Subcutaneous abdominal adipose tissue (tissue), 5 donors: Measurements from ENCODE around the gene ANXA2.

Experiments
- H3K27ac ChIP-seq: one replicate; pipeline ENCODE4 v1.7.0; 2013; ENCODE audit warnings: low read depth, mild to moderate bottlenecking, inconsistent platforms, low read length, moderate library complexity
- H3K27me3 ChIP-seq, 5 donors: one replicate each; pipeline ENCODE4 v1.7.0; 2013; ENCODE audit warnings: low read length in 5 of 5, inconsistent platforms in 1 of 5; ENCODE audit not compliant: control insufficient read depth in 5 of 5, insufficient read depth in 4 of 5
- H3K36me3 ChIP-seq, 5 donors: one replicate each; pipeline ENCODE4 v1.7.0; 2013; ENCODE audit warnings: low read length in 5 of 5; ENCODE audit not compliant: control insufficient read depth in 5 of 5, insufficient read depth in 5 of 5
- H3K4me1 ChIP-seq, 5 donors: one replicate each; pipeline ENCODE4 v1.7.0; 2013; ENCODE audit warnings: low read length in 5 of 5, mild to moderate bottlenecking in 3 of 5, moderate library complexity in 1 of 5; ENCODE audit not compliant: control insufficient read depth in 5 of 5, insufficient read depth in 5 of 5
- H3K4me3 ChIP-seq, 5 donors: one replicate each; pipeline ENCODE4 v1.7.0; 2013; ENCODE audit warnings: low read length in 5 of 5, low read depth in 1 of 5
- H3K9ac ChIP-seq, 5 donors: one replicate each; pipeline ENCODE4 v1.7.0; 2013; ENCODE audit warnings: low read length in 5 of 5, mild to moderate bottlenecking in 4 of 5, moderate library complexity in 3 of 5
- H3K9me3 ChIP-seq, 5 donors: one replicate each; pipeline ENCODE4 v1.7.0; 2013; ENCODE audit warnings: low read length in 5 of 5; ENCODE audit not compliant: control insufficient read depth in 5 of 5
- donor health status: healthy.
- donor health status: healthy.
- donor health status: healthy.
- donor health status: healthy.
- donor health status: healthy.

Gene ANXA2

GRCh38 chr15:60424006-60424405, 26.2 kb upstream of the ANXA2 start:
- Histone ChIP-seq H3K36me3 (peaks cover 5 to 19% (median 6%) of the 10 kb centered on the region in 5 donors), H3K9me3 (no peaks in the 10 kb centered on the region), H3K4me3 (no peak overlapping the region), H3K9ac (no peak overlapping the region), H3K4me1 (peaks cover 0 to 11% (median 4%) of the 10 kb centered on the region in 5 donors), H3K27ac (peak overlapping the region; percentile 28), H3K27me3 (no peaks in the 10 kb centered on the region)

- H3K9me3 ChIP-seq, result no peaks in the 10 kb centered on the region
- no peaks in the 10 kb centered on the region for H3K27me3 ChIP-seq
- no peak overlapping the region for H3K9ac ChIP-seq
- no peak overlapping the region for H3K4me3 ChIP-seq
- no peak overlapping the region for H3K27ac ChIP-seq
- H3K4me1 ChIP-seq, result peaks cover 0 to 11% (median 4%) of the 10 kb centered on the region in 5 donors
- peaks cover 4 to 19% (median 6%) of the 10 kb centered on the region in 5 donors for H3K36me3 ChIP-seq
Observed at GRCh38 chr15:60423537-60423936, 25.8 kb upstream of the ANXA2 start.

GRCh38 chr15:60421544-60421943, 23.8 kb upstream of the ANXA2 start:
- no peaks in the 10 kb centered on the region for H3K9me3 ChIP-seq
- no peak overlapping the region for H3K4me3 ChIP-seq
- H3K4me1 ChIP-seq, result peaks cover 0 to 7% (median 5%) of the 10 kb centered on the region in 5 donors
- H3K36me3 ChIP-seq, result peaks cover 3 to 13% (median 5%) of the 10 kb centered on the region in 5 donors
- H3K9ac ChIP-seq, result no peak overlapping the region
- no peaks in the 10 kb centered on the region for H3K27me3 ChIP-seq
- H3K27ac ChIP-seq, result no peak overlapping the region

GRCh38 chr15:60420203-60420716, 22.5 kb upstream of the ANXA2 start:
- Histone ChIP-seq H3K4me1 (peaks cover 0 to 7% (median 5%) of the 10 kb centered on the region in 5 donors), H3K27me3 (no peaks in the 10 kb centered on the region), H3K9me3 (no peaks in the 10 kb centered on the region), H3K4me3 (no peak overlapping the region), H3K9ac (no peak overlapping the region), H3K36me3 (peaks cover 0 to 7% (median 3%) of the 10 kb centered on the region in 5 donors), H3K27ac (no peak overlapping the region)

- H3K4me3 ChIP-seq, result no peak overlapping the region
- H3K27me3 ChIP-seq, result no peaks in the 10 kb centered on the region
- H3K27ac ChIP-seq, result no peak overlapping the region
- no peaks in the 10 kb centered on the region for H3K9me3 ChIP-seq
- H3K9ac ChIP-seq, result no peak overlapping the region
- H3K4me1 ChIP-seq, result peaks cover 0 to 7% (median 5%) of the 10 kb centered on the region in 5 donors
- H3K36me3 ChIP-seq, result peaks cover 0 to 7% (median 3%) of the 10 kb centered on the region in 5 donors
Observed at GRCh38 chr15:60419753-60420152, 22.0 kb upstream of the ANXA2 start.

- no peaks in the 10 kb centered on the region for H3K27me3 ChIP-seq
- no peaks in the 10 kb centered on the region for H3K9me3 ChIP-seq
- H3K9ac ChIP-seq, result no peak overlapping the region
Observed at GRCh38 chr15:60418096-60418495, 20.3 kb upstream of the ANXA2 start.

GRCh38 chr15:60417112-60417511, 19.3 kb upstream of the ANXA2 start:
- Histone ChIP-seq H3K27ac (no peak overlapping the region), H3K9ac (no peak overlapping the region), H3K4me1 (peaks cover 4 to 23% (median 16%) of the 10 kb centered on the region in 5 donors), H3K27me3 (no peaks in the 10 kb centered on the region), H3K4me3 (no peak overlapping the region), H3K36me3 (peaks cover 0 to 2% (median 0%) of the 10 kb centered on the region in 5 donors), H3K9me3 (no peaks in the 10 kb centered on the region)

More at GRCh38 chr15:60418096-60418495, 20.3 kb upstream of the ANXA2 start:
- Histone ChIP-seq H3K36me3 (peaks cover 0 to 7% (median 3%) of the 10 kb centered on the region in 5 donors), H3K27ac (no peak overlapping the region), H3K4me3 (no peak overlapping the region), H3K4me1 (peaks cover 4 to 16% (median 12%) of the 10 kb centered on the region in 5 donors)

- no peak overlapping the region for H3K4me3 ChIP-seq
- H3K36me3 ChIP-seq, result no peaks in the 10 kb centered on the region
- no peak overlapping the region for H3K9ac ChIP-seq
- no peaks in the 10 kb centered on the region for H3K27me3 ChIP-seq
- no peaks in the 10 kb centered on the region for H3K9me3 ChIP-seq
- H3K4me1 ChIP-seq, result peaks cover 4 to 30% (median 21%) of the 10 kb centered on the region in 5 donors
- H3K27ac ChIP-seq, result no peak overlapping the region
Observed at GRCh38 chr15:60416484-60416883, 18.7 kb upstream of the ANXA2 start.

GRCh38 chr15:60414016-60414682, 16.4 kb upstream of the ANXA2 start:
- H3K27ac ChIP-seq, result peak overlapping the region; percentile 88
- H3K36me3 ChIP-seq, result no peaks in the 10 kb centered on the region
- no peak overlapping the region for H3K4me3 ChIP-seq
- no peaks in the 10 kb centered on the region for H3K9me3 ChIP-seq
- no peak overlapping the region for H3K9ac ChIP-seq
- no peaks in the 10 kb centered on the region for H3K27me3 ChIP-seq
- peaks cover 4 to 31% (median 21%) of the 10 kb centered on the region in 5 donors for H3K4me1 ChIP-seq

GRCh38 chr15:60413231-60413824, 15.5 kb upstream of the ANXA2 start:
- peak overlapping the region in 1 of 5 donors; percentile 35 for H3K4me3 ChIP-seq
- no peaks in the 10 kb centered on the region for H3K9me3 ChIP-seq
- peak overlapping the region; percentile 88 for H3K27ac ChIP-seq
- no peaks in the 10 kb centered on the region for H3K27me3 ChIP-seq
- peak overlapping the region in 1 of 5 donors; percentile 50 for H3K9ac ChIP-seq
- peaks cover 4 to 31% (median 25%) of the 10 kb centered on the region in 5 donors for H3K4me1 ChIP-seq
- H3K36me3 ChIP-seq, result no peaks in the 10 kb centered on the region
